ENCODE results near the gene SYNGR3. TPM values are rescaled to one million over a fixed set of nuclear protein-coding genes. Genes with fewer than 3 reads are reported as not detected.

SYNGR3 gene
- total RNA-seq, 1 donor from 2014 or later: 0.91 TPM

GRCh38 chr16:2042171-2042985, 52.6 kb downstream of the SYNGR3 start:
- H3K4me1 Mint-ChIP-seq (ENCODE audit: unreplicated experiment): peaks cover 64% of the 10 kb centered on the region
- no peaks in the 10 kb centered on the region for H3K27me3 Mint-ChIP-seq (ENCODE audit: unreplicated experiment)
- no peak for TF ChIP-seq CTCF (IDR thresholded peaks at IDR 0.05)

GRCh38 chr16:2042986-2043666, 53.4 kb downstream of the SYNGR3 start:
- Mint-ChIP-seq H3K4me1 (ENCODE audit: unreplicated experiment) (peaks cover 57% of the 10 kb centered on the region), H3K36me3 (ENCODE audit: unreplicated experiment) (no peaks in the 10 kb centered on the region), H3K9me3 (ENCODE audit: unreplicated experiment) (no peaks in the 10 kb centered on the region), H3K4me3 (ENCODE audit: unreplicated experiment) (no peak overlapping the region), H3K27me3 (ENCODE audit: unreplicated experiment) (no peaks in the 10 kb centered on the region), H3K27ac (ENCODE audit: unreplicated experiment) (no peak overlapping the region)
- TF ChIP-seq CTCF (IDR thresholded peaks at IDR 0.05): no peak
- DNase-seq (ENCODE audit: extremely low spot score, unreplicated experiment): no peak

More at GRCh38 chr16:2042171-2042985, 52.6 kb downstream of the SYNGR3 start:
- H3K9me3 Mint-ChIP-seq (ENCODE audit: unreplicated experiment): no peaks in the 10 kb centered on the region
- no peak for DNase-seq (ENCODE audit: extremely low spot score, unreplicated experiment)
- no peak overlapping the region for H3K27ac Mint-ChIP-seq (ENCODE audit: unreplicated experiment)
- peaks cover 1% of the 10 kb centered on the region for H3K36me3 Mint-ChIP-seq (ENCODE audit: unreplicated experiment)
- H3K4me3 Mint-ChIP-seq (ENCODE audit: unreplicated experiment): no peak overlapping the region

Other genes with a start within 250 kb of the SYNGR3 start
- gene NME3, start 218.4 kb upstream of the SYNGR3 start, total RNA-seq: 45.8 and 48.8 TPM in 2 replicates
- gene EME2, start 217.2 kb upstream of the SYNGR3 start, total RNA-seq: 21.5 and 22.4 TPM in 2 replicates
- 70.9 and 73.9 TPM in 2 replicates for gene MRPS34, start 216.8 kb upstream of the SYNGR3 start, total RNA-seq
- gene SPSB3, start 207.4 kb upstream of the SYNGR3 start, total RNA-seq: 52.8 and 53.4 TPM in 2 replicates
- 55.5 and 56.3 TPM in 2 replicates for gene NUBP2, start 207.0 kb upstream of the SYNGR3 start, total RNA-seq
- gene IGFALS, start 196.3 kb upstream of the SYNGR3 start, total RNA-seq: 0.34 and 0.43 TPM in 2 replicates
- 55.0 and 57.0 TPM in 2 replicates for gene HAGH, start 163.1 kb upstream of the SYNGR3 start, total RNA-seq
- 25.9 and 29.5 TPM in 2 replicates for gene FAHD1, start 162.8 kb upstream of the SYNGR3 start, total RNA-seq
- 0.63 and 1.2 TPM in 2 replicates for gene MEIOB, start 117.8 kb upstream of the SYNGR3 start, total RNA-seq
- not detected in 2 replicates for gene HS3ST6, start 71.6 kb upstream of the SYNGR3 start, total RNA-seq
- gene MSRB1, start 46.8 kb upstream of the SYNGR3 start, total RNA-seq: 17.1 and 21.0 TPM in 2 replicates
- 1.2 TPM in 1 of 2 replicates, not detected in the other for gene RPL3L, start 35.3 kb upstream of the SYNGR3 start, total RNA-seq
- 126 TPM in 2 replicates for gene NDUFB10, start 30.4 kb upstream of the SYNGR3 start, total RNA-seq
- 2,261 and 2,286 TPM in 2 replicates for gene RPS2, start 25.1 kb upstream of the SYNGR3 start, total RNA-seq
- 0.46 TPM in 1 of 2 replicates, not detected in the other for gene RNF151, start 23.1 kb upstream of the SYNGR3 start, total RNA-seq
- gene TBL3, start 17.9 kb upstream of the SYNGR3 start, total RNA-seq: 29.9 and 32.0 TPM in 2 replicates
- gene NOXO1, start 8.5 kb upstream of the SYNGR3 start, total RNA-seq: 0.54 and 0.91 TPM in 2 replicates
- gene GFER, start 5.8 kb upstream of the SYNGR3 start, total RNA-seq: 21.2 and 24.7 TPM in 2 replicates
- gene ZNF598, start 19.9 kb downstream of the SYNGR3 start, total RNA-seq: 45.4 and 46.9 TPM in 2 replicates
- gene NPW, start 29.8 kb downstream of the SYNGR3 start, total RNA-seq: 4.1 and 4.4 TPM in 2 replicates
- 143 and 146 TPM in 2 replicates for gene NHERF2, start 36.9 kb downstream of the SYNGR3 start, total RNA-seq
- 22.2 and 24.3 TPM in 2 replicates for gene NTHL1, start 57.9 kb downstream of the SYNGR3 start, total RNA-seq
- gene TSC2, start 58.0 kb downstream of the SYNGR3 start, total RNA-seq: 183 and 194 TPM in 2 replicates
- gene PKD1, start 145.9 kb downstream of the SYNGR3 start, total RNA-seq: 169 and 188 TPM in 2 replicates
- 2.0 and 3.4 TPM in 2 replicates for gene RAB26, start 158.7 kb downstream of the SYNGR3 start, total RNA-seq
- gene TRAF7, start 165.8 kb downstream of the SYNGR3 start, total RNA-seq: 78.1 and 84.9 TPM in 2 replicates
- gene CASKIN1, start 206.6 kb downstream of the SYNGR3 start, total RNA-seq: 2.4 and 3.7 TPM in 2 replicates
- 57.6 and 60.2 TPM in 2 replicates for gene MLST8, start 215.5 kb downstream of the SYNGR3 start, total RNA-seq
- gene BRICD5, start 220.9 kb downstream of the SYNGR3 start, total RNA-seq: 6.6 and 10.1 TPM in 2 replicates
- gene PGP, start 224.9 kb downstream of the SYNGR3 start, total RNA-seq: 14.1 and 15.0 TPM in 2 replicates
- 24.3 and 26.9 TPM in 2 replicates for gene E4F1, start 233.6 kb downstream of the SYNGR3 start, total RNA-seq
- gene DNASE1L2, start 246.5 kb downstream of the SYNGR3 start, total RNA-seq: 1.2 and 1.7 TPM in 2 replicates

Data from osteocyte (in vitro differentiated cells).